Stimulated activated CD4-positive, alpha-beta T cell treated with anti-CD3 and anti-CD28 coated beads, Interleukin-2, amount 100 ng/mL, for 4 hours (primary cell): ENCODE results near the gene CCL16.
A peak's percentile ranks its signal among the peaks of the same experiment; 100 is the strongest.
"Not testable (repeated sequence)": the region's sequence is repeated elsewhere in the genome, so short reads cannot be mapped to it uniquely, and the experiment has no call there.

Source experiments
- DNase-seq: peaks from one replicate; pipeline ENCODE4 v3.0.0-alpha.2; 2020; ENCODE audit warnings: low read depth

CCL16 gene

GRCh38 chr17:35984140-35984539, 2.8 kb upstream of the CCL16 start:
- DNase-seq = no peak

- no peak for DNase-seq
These were observed 1.3 kb upstream of the CCL16 start for GRCh38 chr17:35982409-35983191.

GRCh38 chr17:35981908-35982330, 622 bp upstream of the CCL16 start:
- no peak for DNase-seq

- no peak for DNase-seq
These were observed 3.0 kb downstream of the CCL16 start for GRCh38 chr17:35978346-35978745.

GRCh38 chr17:35977509-35977908, 3.8 kb downstream of the CCL16 start:
- DNase-seq = no peak

GRCh38 chr17:35973333-35974260, 7.7 kb downstream of the CCL16 start:
- DNase-seq = no peak

- DNase-seq = no peak
These were observed 8.4 kb downstream of the CCL16 start for GRCh38 chr17:35972945-35973332.

- no peak for DNase-seq
These were observed 8.8 kb downstream of the CCL16 start for GRCh38 chr17:35972535-35972934.

GRCh38 chr17:35972066-35972465, 9.2 kb downstream of the CCL16 start:
- no peak for DNase-seq

- DNase-seq = peak; percentile 40
These were observed 11.5 kb downstream of the CCL16 start for GRCh38 chr17:35969558-35970380.

GRCh38 chr17:35968520-35969054, 12.7 kb downstream of the CCL16 start:
- no peak for DNase-seq

GRCh38 chr17:35965272-35965671, 16.0 kb downstream of the CCL16 start:
- no peak for DNase-seq

GRCh38 chr17:35963663-35964062, 17.6 kb downstream of the CCL16 start:
- DNase-seq = no peak

- DNase-seq = no peak
These were observed 27.6 kb downstream of the CCL16 start for GRCh38 chr17:35953720-35954119.

GRCh38 chr17:35949401-35949800, 31.9 kb downstream of the CCL16 start:
- DNase-seq = no peak

- DNase-seq = no peak
These were observed 33.2 kb downstream of the CCL16 start for GRCh38 chr17:35948092-35948491.

- DNase-seq = peak; percentile 1
These were observed 34.1 kb downstream of the CCL16 start for GRCh38 chr17:35947156-35947585.

GRCh38 chr17:35944151-35944550, 37.1 kb downstream of the CCL16 start:
- no peak for DNase-seq

- no peak for DNase-seq
These were observed 37.8 kb downstream of the CCL16 start, which contains the start of gene LYZL6 for GRCh38 chr17:35943537-35943936. LYZL6 (minus strand) TSS chr17:35943713; CDS start chr17:35939356, 4,357 bp downstream.

GRCh38 chr17:35942588-35943186, 38.6 kb downstream of the CCL16 start:
- no peak for DNase-seq

GRCh38 chr17:35938492-35938891, 42.8 kb downstream of the CCL16 start:
- DNase-seq = not testable (repeated sequence)
